GM10248 (cell line): Measurements from ENCODE around the gene HTT.

Source experiments
- CTCF ChIA-PET: fragments of 300-600 bp; sonication (Branson Sonifier 250); formaldehyde crosslinking; extraction: SDS; loops from one replicate; lab custom pipeline; 2021; ENCODE audit warnings: antibody characterized with exemption; lab: Yijun Ruan, JAX
- POLR2A ChIA-PET: fragments of 350-650 bp; sonication (Branson Sonifier 250); formaldehyde crosslinking; extraction: SDS; loops from one replicate; lab custom pipeline; 2020; ENCODE audit warnings: antibody characterized with exemption; lab: Yijun Ruan, JAX
- DNase-seq: peaks from one replicate; pipeline ENCODE4 v3.0.0; 2012; ENCODE audit errors: extremely low spot score
- CTCF ChIP-seq: IDR thresholded peaks from 2 replicates; pipeline ENCODE4 v1.5.1; 2012; ENCODE audit warnings: mild to moderate bottlenecking, low read depth; ENCODE audit errors: extremely low read depth, missing control alignments, control extremely low read depth

Gene HTT

GRCh38 chr4:3215733-3216132 is 141.3 kb downstream of the HTT start:
- CTCF ChIA-PET: interaction anchor here (1.4 kb wide), 1 partner anchor 26 kb away, joined by 3 read pairs; no protein-coding TSS in a partner anchor
- TF ChIP-seq CTCF: no peak
- POLR2A ChIA-PET: no interaction called here
- no peak for DNase-seq

GRCh38 chr4:3217266-3217665 is 142.8 kb downstream of the HTT start:
- no peak for DNase-seq
- no peak for TF ChIP-seq CTCF
- CTCF ChIA-PET: interaction anchor here (1.1 kb wide), 1 partner anchor 39 kb away, joined by 3 read pairs; no protein-coding TSS in a partner anchor
- POLR2A ChIA-PET: no interaction called here

DNA sequence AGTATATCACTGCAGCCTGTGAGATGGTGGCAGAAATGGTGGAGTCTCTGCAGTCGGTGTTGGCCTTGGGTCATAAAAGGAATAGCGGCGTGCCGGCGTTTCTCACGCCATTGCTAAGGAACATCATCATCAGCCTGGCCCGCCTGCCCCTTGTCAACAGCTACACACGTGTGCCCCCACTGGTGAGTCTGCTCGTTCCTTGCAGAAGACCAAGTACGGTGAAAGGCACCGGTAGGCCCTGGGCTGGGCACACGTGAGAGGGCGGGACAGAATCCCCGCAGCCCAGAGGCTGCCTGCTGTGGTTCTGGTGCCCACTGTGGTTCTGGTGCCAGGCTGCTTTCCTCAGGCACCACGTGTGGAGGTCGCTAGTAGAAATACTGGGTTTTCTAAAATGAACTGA is 143.3 kb downstream of the HTT start:
- CTCF ChIA-PET: interaction anchor here (1.1 kb wide), 1 partner anchor 39 kb away, joined by 3 read pairs; no protein-coding TSS in a partner anchor
- TF ChIP-seq CTCF: no peak
- no peak for DNase-seq
- POLR2A ChIA-PET: no interaction called here

DNA sequence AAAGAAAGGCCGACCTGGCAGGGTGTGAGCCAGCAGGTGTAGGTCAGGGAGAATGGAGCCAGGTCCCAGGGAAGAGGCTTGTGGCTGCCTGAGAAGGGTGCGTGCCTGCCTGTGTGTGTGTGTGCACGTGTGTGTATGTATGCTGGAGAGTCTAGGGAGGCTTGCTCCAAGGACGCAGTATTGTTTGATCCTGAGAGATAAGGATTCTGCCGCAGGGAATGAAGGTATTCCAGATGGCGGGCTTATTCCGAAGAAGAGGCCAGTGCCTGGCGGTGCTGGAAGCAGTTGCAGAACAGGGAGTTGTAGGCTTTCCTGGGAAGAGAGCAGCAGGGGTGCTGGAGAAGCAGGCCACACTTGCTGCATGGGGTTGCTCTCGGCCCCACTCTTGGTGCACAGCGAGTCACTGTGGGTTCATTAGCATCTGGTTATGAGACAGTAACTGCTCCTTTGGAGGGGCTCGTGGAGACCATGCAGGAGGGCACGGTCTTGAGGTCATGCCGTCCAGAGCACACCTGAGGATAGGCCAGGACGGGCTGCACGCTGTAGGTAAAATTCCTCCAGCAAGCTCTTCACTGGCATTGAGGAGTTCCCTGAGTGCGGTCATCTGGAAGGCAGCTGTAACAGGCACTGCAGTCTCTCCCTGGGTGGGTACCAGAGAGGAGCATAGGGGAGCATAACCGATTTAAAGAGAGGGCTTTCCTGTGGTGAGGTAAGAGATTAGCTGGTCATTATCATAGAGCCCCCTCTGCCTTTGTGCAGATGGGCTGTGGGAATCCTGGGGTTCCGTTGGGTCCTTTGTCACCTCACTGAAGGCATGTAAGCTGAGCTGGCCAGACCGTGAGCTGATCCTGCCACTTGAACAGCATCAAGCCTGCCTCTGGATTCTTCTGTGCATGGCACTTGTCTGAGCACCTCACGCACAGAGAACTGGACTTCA is 144.6 kb downstream of the HTT start:
- POLR2A ChIA-PET: no interaction called here
- DNase-seq: no peak
- no peak for TF ChIP-seq CTCF
- CTCF ChIA-PET: interaction anchor here (1.1 to 1.6 kb wide), 2 partner anchors 8 to 25 kb away, joined by 3 read pairs; no protein-coding TSS in a partner anchor

GRCh38 chr4:3219761-3220475 is 145.4 kb downstream of the HTT start:
- POLR2A ChIA-PET: no interaction called here
- CTCF ChIA-PET: interaction anchor here (1.1 to 1.6 kb wide), 2 partner anchors 9 to 26 kb away, joined by 3 read pairs; no protein-coding TSS in a partner anchor
- TF ChIP-seq CTCF: no peak
- DNase-seq: no peak

GRCh38 chr4:3220476-3221183 is 146.1 kb downstream of the HTT start:
- TF ChIP-seq CTCF: no peak
- ChIA-PET CTCF (interaction anchor here (1.1 to 1.6 kb wide), 2 partner anchors 9 to 26 kb away, joined by 3 read pairs; no protein-coding TSS in a partner anchor), POLR2A (no interaction called here)
- DNase-seq: no peak
